ENCODE measurements around the gene PTPRZ1.

Gene PTPRZ1

DNA sequence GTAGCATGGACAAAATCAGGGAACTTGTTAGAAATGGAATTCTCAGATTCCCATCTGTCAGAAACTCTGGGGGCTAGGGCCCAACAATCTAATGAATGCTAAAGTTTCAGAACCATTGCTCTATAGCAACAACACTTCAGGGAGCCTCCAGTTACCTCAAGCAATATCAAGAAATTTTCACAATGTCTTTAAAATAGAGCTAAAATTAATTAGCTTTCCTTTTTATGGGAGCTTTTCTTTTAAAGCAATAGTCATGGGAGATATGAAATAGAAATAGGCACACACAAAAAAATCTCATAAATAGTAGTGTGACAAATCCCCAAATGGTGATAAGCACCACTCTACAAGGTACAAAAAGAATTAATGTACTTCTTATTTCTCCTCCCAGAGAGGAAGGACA is 190.2 kb downstream of the PTPRZ1 start:
- DNase-seq = no peak

DNA sequence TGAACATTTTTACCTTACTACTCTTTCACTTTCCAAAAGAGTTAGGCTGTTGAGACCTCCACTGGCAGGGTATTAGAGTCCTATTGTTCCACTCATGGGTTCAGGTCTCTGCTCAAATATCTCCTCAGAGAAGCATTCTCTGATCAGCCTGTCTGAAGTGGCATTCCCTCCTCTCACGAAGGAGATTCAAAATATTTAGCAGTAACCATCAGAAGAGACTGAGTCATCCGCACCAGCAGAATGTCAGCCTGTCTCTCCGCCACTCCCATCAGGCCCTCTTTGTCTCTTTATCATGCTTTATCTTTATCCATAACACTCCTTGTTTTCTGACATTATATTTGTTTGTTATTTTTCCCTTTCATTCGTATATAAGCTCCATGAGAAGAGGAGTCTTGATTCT is 192.0 kb downstream of the PTPRZ1 start:
- DNase-seq = no peak

DNA sequence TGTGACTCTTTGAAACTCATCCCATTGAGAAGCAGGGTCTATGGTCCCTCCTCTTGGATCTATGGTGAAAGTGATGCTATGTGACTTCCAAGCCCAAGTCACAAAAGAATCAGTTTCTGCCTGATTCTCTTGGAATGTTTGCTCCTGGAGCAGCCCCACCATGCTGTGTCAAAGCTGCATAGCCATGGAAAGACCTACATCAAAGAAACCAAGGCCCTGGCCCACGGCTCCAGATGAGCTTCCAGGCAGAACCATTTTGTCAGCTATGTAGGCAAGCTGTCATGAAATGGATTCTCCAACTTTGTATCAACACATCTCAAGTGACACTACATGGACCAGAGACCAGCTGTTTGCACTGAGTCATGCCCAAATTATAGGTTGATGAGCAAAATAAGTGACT is 194.1 kb downstream of the PTPRZ1 start:
- no peak for DNase-seq

DNA sequence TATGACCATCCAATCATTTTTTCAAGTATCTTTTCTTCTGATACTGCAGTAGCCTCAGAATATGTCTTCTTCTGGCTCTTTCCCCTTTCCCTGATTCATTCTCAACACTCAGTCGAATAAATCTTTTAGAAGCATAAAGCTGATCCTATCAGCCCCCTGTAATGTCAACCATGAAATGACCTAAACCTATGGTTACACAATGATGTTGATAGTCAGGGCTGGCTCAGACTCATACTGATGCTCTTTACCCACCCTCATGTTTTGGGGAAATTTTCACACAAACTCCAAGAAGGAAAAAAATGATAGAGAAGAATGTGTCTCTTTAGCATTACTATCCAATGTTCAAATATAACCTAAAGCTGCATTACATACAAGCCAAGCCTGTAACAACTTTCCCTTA is 195.1 kb downstream of the PTPRZ1 start:
- no peak for DNase-seq

DNA sequence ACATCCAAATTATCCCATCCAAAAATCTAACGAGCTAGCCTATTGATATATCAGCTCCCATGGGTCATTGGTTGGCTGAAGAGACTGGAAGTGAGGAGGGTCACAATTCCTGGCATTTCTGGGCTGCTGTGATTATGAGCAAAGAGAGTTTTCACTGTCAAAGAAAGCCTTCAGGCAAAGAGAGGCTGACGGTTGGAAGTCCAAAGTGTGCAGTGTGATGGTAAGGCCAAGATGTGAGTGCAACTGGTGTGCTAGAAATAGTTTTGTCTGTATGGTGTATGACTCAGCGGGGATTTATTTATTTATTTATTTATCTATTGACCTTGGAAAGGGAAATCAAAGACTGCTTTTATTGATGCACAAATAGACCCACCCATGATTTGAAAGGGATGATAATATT is 196.0 kb downstream of the PTPRZ1 start:
- DNase-seq = no peak

DNA sequence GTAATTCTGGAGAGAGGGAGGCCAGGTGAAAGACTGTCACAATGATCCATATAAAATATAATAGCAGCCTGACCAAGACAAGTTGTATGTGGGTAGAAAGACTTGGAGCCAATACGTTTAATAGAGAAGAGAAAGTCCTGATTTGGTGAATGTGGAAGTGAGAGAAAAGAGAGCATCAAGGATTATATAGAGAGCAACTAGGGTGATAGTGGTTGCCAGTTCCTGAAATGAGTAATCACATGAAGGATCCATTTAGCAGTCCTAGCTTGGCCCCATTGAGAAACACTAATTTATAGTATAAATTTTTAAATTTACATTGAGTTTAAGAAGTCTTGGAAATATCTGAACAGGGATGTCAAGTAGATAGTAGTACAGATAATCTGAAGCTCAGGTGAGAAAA is 197.1 kb downstream of the PTPRZ1 start:
- DNase-seq = no peak

DNA sequence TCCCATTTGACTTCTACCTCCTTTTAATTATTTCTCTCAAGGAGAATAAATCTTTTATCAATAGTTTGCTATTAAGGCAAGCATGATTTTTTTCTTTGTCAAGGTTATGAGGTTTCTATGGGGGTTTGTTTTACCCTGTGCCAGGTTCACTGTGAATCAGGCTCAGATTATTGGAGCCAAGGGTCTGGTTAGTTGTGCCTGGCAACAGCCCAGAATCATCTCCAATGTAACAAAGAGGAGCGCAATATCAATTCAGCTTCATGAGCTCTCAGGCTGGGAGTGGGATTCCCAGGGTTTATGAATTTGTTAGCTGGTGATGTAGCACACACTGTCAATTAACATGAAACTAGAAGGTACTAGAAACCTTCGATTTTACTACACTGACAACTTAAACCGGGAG is 197.9 kb downstream of the PTPRZ1 start:
- DNase-seq = no peak

DNA sequence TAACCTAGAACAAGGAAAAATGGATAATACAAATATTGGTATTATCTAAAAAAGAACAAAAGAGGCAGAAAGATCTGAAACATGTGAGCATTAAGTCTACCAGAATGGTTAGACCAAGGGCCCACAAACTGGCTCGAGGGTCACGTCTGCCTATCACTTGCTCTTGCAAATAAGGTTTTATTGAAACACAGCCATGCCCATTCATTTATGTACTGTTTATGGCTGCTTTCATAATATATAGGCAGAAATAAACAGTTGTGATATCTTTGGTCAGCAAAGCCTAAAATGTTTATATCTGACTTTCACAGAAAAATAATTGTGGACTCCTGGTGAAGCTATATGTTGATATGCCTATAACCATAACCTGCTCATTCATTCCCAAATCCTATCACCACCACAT is 199.3 kb downstream of the PTPRZ1 start:
- no peak for DNase-seq

DNA sequence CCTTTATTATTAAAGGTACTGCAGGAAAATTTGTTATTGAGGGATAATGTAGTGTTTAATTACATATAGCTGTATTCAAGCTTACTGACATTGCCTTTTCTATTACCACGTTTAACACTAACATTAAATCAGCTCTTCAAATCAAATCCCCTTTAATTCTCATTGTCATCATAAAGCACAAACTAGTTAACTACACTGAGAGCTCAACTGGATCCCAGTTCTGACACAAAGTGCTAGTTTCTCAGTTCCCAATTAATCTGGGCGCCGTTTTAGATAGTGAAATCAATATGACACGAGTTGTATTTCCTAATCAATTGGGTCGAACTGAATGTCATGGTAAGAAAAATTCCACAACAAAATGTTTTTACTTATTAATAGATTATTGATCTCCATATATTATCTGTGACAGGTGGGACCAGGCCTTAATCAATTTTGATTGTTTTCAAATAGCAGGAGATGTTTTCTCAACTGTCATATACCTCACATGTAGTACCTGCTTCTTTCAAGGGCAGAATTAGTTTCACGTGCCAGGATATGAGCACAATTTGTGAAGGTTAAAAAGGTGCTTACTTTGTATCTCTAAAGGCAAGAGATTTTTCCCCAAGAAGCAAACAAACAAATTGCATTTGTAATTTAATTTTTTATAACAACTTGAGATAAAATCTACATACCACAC is 200.1 kb downstream of the PTPRZ1 start:
- DNase-seq = no peak

DNA sequence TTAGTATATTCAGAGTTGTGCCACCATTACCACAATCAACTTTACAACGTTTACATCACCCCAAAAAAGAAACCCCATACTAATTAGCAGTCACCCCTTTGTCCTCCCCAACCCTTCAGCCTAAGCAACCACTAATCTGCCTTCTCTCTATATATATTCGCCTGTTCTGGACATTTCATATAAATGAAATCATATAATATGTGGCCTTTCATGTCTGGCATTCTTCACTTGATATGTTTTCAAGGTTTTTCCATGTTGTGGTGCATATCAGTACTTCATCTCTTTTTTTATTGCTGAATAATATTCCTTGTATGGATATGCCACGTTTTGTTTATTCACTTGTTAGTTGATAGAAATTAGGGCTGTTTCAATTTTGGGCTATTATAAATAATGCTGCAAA is 200.7 kb downstream of the PTPRZ1 start:
- no peak for DNase-seq

DNA sequence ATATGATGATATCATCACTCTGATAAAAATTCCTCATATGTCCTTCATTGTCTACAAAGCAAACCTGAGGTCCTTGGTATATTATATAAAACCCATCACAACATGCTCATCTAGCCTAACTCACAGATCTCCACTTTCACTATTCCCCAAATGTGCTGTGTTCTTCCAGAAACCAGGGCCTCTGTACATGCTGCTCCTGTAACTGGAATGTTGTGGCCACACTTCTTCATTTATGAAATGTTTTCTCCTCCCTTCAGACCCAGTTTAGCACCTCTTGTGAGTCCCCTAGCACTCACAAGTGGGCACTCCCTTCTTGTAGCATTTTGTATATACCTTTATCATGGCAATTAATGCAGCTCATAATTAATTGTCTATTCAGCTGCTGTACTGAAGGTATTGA is 209.2 kb downstream of the PTPRZ1 start:
- DNase-seq = no peak

DNA sequence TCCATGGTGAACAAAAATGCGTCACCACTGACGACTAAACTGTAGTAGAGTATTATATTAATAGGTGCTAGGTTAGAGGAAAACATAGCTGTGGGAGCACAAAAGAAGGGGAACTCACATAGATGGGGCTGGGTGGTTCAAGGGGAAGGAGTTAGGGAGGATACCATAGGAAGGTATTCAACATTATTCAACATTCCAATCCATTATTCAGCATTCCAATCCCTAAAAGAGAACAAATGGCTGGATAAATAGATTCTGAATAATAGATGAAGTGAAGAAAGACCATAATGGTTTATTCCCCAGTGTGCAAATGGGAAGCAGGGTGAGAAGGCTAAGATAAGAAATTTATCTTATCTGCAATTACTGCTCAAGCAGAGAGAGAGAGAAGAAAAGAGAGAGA is 209.7 kb downstream of the PTPRZ1 start:
- no peak for DNase-seq

DNA sequence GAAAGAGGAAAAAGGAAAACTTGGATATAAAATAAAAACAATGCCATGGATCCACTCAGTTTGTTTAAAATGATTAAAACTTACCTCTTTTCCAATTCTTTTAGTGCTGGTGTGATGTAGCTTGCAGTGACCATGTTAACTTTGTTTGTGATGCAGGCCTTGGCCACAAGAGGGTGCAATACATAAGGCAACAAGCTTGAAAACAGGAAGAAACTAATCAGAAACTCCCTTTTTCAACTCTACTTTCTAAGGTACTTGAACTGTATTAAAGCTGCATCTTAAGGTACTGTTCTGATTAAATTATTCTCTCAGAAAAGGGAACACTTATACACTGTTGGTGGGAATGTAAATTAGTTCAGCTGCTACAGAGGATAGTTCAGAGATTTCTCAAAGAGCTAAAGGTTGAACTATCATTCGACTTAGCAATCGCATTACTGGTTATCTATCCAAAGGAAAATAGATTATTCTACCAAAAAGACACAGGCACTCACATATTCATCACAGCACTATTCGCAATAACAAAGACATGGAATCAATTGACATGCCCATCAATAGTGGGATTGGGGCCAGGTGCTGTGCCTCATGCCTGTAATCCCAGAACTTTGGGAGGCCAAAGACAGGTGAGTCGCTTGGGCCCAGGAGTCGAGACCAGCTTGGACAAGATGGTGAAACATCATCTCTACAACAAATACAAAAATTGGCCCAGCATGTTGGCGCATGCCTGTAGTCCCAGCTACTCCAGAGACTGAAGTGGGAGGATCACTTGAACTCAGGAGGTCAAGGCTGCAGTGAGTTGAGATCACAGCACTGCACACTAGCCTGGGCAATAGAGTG is 220.2 kb downstream of the PTPRZ1 start:
- no peak for DNase-seq

DNA sequence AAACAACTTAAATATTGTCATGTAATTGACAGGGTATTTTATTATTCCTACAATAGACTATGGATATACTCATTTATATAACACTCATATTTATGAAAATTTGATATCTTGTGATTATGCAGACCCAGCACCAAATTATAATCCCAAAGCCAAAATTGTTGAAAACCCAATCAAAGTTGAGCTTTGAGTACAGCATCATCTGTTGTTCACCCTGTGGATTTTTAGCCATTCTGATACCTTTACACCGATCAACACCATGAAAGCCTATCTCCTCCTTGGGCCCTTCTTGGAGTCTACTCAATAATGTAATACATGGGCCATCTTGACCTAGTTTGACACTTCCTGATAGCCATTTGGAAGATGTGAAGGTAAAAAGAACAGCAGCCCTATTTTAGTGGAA is 221.6 kb downstream of the PTPRZ1 start:
- no peak for DNase-seq

DNA sequence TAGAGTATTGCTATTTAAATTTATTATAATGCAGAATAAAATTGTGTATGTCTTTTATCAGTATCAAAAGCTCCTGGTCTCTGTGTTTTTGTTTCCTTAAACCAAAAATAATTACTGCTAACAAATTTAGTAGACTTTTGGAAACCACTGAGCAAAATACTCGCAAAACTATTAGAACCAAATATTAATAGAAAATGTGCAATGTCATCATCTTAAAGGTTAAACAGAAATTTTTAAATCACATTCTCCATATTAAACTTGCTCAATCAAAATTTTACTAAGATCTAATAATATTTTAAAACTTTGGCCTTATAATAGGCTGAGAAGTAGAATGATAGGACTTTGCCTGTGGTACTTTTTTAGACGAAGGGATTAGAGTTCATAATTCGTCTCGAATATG is 222.7 kb downstream of the PTPRZ1 start:
- no peak for DNase-seq

DNA sequence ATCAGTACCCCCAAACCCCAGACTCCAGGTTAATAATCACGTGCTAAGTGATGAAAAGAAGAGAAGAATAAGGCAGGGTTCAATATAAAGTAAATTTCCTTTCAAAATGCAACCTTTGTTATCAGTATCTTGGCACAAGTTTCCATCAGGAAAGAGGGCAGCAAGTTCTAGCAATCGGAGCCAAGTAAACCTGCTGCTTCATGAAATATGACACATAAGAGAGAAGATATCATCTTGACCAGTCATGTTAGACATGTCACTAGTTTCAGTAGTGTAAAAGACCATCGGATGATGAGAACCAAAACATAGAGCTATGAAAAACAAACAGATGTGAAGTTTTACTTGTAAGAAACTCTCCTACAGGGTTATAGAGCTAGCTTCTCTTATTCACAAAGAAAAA is 227.1 kb downstream of the PTPRZ1 start:
- DNase-seq = no peak

DNA sequence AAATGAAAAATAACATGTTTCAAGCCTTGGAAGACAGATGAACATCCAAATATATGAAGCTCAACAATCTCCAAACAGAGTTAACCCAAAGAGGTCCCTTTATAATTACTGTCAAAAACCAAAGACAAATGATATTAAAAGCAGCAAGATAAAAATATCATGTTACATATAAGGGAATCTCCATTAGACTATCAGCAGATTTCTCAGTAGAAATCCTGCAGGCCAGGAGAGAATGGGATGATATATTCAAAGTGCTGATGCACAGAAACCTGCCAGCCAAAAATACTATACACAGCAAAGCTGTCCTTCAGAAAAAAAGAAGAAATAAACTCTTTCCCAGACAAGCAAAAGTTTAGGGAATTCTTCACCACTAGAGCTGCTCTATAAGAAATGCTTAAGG is 230.1 kb downstream of the PTPRZ1 start:
- no peak for DNase-seq
